Measurements from ENCODE around the gene SEMA4C. TPM values are rescaled to one million over a fixed set of nuclear protein-coding genes. Genes with fewer than 3 reads are reported as not detected.
A peak's percentile ranks its signal among the peaks of the same experiment; 100 is the strongest.

SEMA4C gene
- total RNA-seq, 1 donor from 2014 or later: 279 TPM

DNA sequence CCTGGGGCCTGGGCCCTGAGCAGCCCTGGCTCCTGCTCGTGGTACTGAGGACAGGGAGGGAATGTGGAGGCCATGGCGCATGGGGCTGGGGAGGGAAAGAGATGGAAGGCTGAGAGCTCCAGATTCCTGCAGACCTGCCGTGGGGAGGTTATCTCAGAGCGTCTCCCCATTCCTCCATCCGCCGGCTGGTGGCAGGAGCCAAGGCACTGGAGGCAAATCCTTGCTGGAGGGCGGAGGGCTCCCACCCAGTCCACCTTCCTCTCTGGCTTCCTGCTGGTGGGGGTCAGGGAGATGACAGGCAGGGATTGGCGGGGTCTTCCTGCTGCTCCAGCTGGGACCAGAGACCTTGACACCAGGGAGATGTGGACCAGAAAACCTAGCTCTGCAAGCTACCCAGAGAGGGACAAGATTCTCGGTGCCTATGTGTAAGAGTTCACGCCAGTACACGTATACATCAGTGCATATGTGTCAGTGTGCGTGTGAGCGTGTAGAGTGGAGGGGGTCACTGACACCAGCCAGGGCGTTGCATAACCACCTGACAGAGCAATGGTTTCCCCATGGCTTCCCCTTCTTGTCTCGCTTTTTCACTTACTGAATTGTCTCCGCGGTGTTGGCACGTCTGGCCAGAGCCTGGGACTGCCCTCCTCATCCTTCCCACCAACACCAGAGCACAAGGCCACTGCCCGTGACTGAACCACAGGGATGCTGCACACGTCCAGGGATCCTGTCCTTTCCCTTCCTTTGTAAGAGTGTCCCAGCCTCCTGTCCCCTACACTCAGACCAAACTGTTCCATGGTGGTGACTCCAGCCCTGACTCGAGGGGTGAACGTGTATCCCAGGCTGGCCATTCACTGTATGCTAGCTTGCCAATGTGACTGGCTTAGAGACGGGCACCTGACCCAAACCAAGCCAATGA lies 15.8 kb upstream of the SEMA4C start:
- Mint-ChIP-seq H3K27me3 (ENCODE audit: unreplicated experiment) (peaks cover 17% of the 10 kb centered on the region), H3K4me3 (ENCODE audit: unreplicated experiment) (peak overlapping the region; percentile 37), H3K36me3 (ENCODE audit: low read depth, unreplicated experiment) (peaks cover 5% of the 10 kb centered on the region), H3K9me3 (ENCODE audit: unreplicated experiment) (no peaks in the 10 kb centered on the region), H3K4me1 (ENCODE audit: unreplicated experiment) (peaks cover 37% of the 10 kb centered on the region), H3K27ac (ENCODE audit: unreplicated experiment) (no peak overlapping the region)
- no peak for DNase-seq (ENCODE audit: low spot score)
- TF ChIP-seq, protein P1, sequence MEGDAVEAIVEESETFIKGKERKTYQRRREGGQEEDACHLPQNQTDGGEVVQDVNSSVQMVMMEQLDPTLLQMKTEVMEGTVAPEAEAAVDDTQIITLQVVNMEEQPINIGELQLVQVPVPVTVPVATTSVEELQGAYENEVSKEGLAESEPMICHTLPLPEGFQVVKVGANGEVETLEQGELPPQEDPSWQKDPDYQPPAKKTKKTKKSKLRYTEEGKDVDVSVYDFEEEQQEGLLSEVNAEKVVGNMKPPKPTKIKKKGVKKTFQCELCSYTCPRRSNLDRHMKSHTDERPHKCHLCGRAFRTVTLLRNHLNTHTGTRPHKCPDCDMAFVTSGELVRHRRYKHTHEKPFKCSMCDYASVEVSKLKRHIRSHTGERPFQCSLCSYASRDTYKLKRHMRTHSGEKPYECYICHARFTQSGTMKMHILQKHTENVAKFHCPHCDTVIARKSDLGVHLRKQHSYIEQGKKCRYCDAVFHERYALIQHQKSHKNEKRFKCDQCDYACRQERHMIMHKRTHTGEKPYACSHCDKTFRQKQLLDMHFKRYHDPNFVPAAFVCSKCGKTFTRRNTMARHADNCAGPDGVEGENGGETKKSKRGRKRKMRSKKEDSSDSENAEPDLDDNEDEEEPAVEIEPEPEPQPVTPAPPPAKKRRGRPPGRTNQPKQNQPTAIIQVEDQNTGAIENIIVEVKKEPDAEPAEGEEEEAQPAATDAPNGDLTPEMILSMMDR (IDR thresholded peaks at IDR 0.05; ENCODE audit: unreplicated experiment): no peak

- Mint-ChIP-seq H3K36me3 (ENCODE audit: low read depth, unreplicated experiment) (peaks cover 5% of the 10 kb centered on the region), H3K4me1 (ENCODE audit: unreplicated experiment) (peaks cover 38% of the 10 kb centered on the region), H3K4me3 (ENCODE audit: unreplicated experiment) (no peak overlapping the region), H3K9me3 (ENCODE audit: unreplicated experiment) (no peaks in the 10 kb centered on the region), H3K27me3 (ENCODE audit: unreplicated experiment) (peaks cover 21% of the 10 kb centered on the region), H3K27ac (ENCODE audit: unreplicated experiment) (no peak overlapping the region)
- no peak for DNase-seq (ENCODE audit: low spot score)
- TF ChIP-seq, protein P1 (IDR thresholded peaks at IDR 0.05; ENCODE audit: unreplicated experiment): no peak
These were observed 14.6 kb upstream of the SEMA4C start for GRCh38 chr2:96884299-96885094.

GRCh38 chr2:96883306-96883705 lies 13.4 kb upstream of the SEMA4C start:
- Mint-ChIP-seq H3K4me1 (ENCODE audit: unreplicated experiment) (peaks cover 42% of the 10 kb centered on the region), H3K4me3 (ENCODE audit: unreplicated experiment) (no peak overlapping the region), H3K9me3 (ENCODE audit: unreplicated experiment) (no peaks in the 10 kb centered on the region), H3K27me3 (ENCODE audit: unreplicated experiment) (peaks cover 19% of the 10 kb centered on the region), H3K27ac (ENCODE audit: unreplicated experiment) (no peak overlapping the region), H3K36me3 (ENCODE audit: low read depth, unreplicated experiment) (peaks cover 5% of the 10 kb centered on the region)
- DNase-seq (ENCODE audit: low spot score): no peak
- TF ChIP-seq, protein P1 (IDR thresholded peaks at IDR 0.05; ENCODE audit: unreplicated experiment): no peak

GRCh38 chr2:96882906-96883305 lies 13.0 kb upstream of the SEMA4C start:
- no peaks in the 10 kb centered on the region for H3K9me3 Mint-ChIP-seq (ENCODE audit: unreplicated experiment)
- peaks cover 43% of the 10 kb centered on the region for H3K4me1 Mint-ChIP-seq (ENCODE audit: unreplicated experiment)
- no peak overlapping the region for H3K4me3 Mint-ChIP-seq (ENCODE audit: unreplicated experiment)
- H3K27ac Mint-ChIP-seq (ENCODE audit: unreplicated experiment): no peak overlapping the region
- TF ChIP-seq, protein P1 (IDR thresholded peaks at IDR 0.05; ENCODE audit: unreplicated experiment): no peak
- H3K27me3 Mint-ChIP-seq (ENCODE audit: unreplicated experiment): peaks cover 19% of the 10 kb centered on the region
- DNase-seq (ENCODE audit: low spot score): no peak
- peaks cover 5% of the 10 kb centered on the region for H3K36me3 Mint-ChIP-seq (ENCODE audit: low read depth, unreplicated experiment)

All from endothelial cell (in vitro differentiated cells).